Peyer's patch (tissue), 4 donors: ENCODE results near the gene OR5K1.

Experiments used
- CTCF ChIP-seq, 6 experiments: fragments of 450-650 bp in 4 of 6; fragments of 200-600 bp in 2 of 6; sonication (generic) in 1 of 6; IDR thresholded peaks; one replicate each; pipeline ENCODE4 v1.5.1; 2017 to 2019; ENCODE audit warnings: antibody characterized with exemption in 6 of 6, mild to moderate bottlenecking in 3 of 6, moderate library complexity in 1 of 6
- POLR2A ChIP-seq, 2 donors: fragments of 450-650 bp; IDR thresholded peaks; one replicate each; pipeline ENCODE4 v1.5.1; 2017; ENCODE audit warnings: antibody characterized with exemption in 2 of 2, mild to moderate bottlenecking in 2 of 2, moderate library complexity in 2 of 2

GRCh38 chr3:98440283-98440682 is 22.7 kb upstream of the OR5K1 start:
- TF ChIP-seq CTCF (IDR thresholded peaks at IDR 0.05) (no peak), POLR2A (IDR thresholded peaks at IDR 0.05) (no peak)
